HepG2 (cell line): ENCODE data around the gene TLX3. TPM values are rescaled to one million over a fixed set of nuclear protein-coding genes. Genes with fewer than 3 reads are reported as not detected.

Experiments used
- ATAC-seq: fragments of 200-7000 bp; cut with Tn5 transposase; 3 replicates; pipeline ENCODE4 v1.9.1; 2020; ENCODE audit warnings: mild to moderate bottlenecking, moderate library complexity
- BruUV-seq: library from RNA; stranded (reverse); fragments of 400-500 nt; replicated peaks from 2 replicates; lab custom pipeline; 2021; lab: Mats Ljungman, UMichigan
- CTCF ChIA-PET: fragments of 300-600 bp; formaldehyde crosslinking; extraction: SDS; loops from one replicate; lab custom pipeline; 2021; ENCODE audit warnings: low total read pairs, inconsistent platforms, low intra/inter-chr PET ratio; lab: Yijun Ruan, JAX
- POLR2A ChIA-PET: fragments of 350-600 bp; sonication (Branson Sonifier 250); formaldehyde crosslinking; loops from one replicate; lab custom pipeline; 2020; ENCODE audit warnings: antibody characterized with exemption, inconsistent platforms; lab: Yijun Ruan, JAX
- DNase-seq: peaks from one replicate; pipeline ENCODE4 v3.0.0-alpha.2; 2015; ENCODE audit warnings: low spot score
- FAIRE-seq: peaks from 3 replicates; lab custom pipeline; 2011; peaks lifted over from hg19 to GRCh38; lab: Jason Lieb, UNC
- H2AFZ ChIP-seq: one replicate; pipeline ENCODE4 v1.6.1; 2011; ENCODE audit warnings: low read length, inconsistent platforms
- H3K27ac ChIP-seq: fragments of 300-600 bp; 3 replicates; pipeline ENCODE4 v1.8.0; 2011; ENCODE audit warnings: mixed run types, mild to moderate bottlenecking, mixed read lengths, low read length, inconsistent platforms; ENCODE audit not compliant: insufficient read depth; ENCODE audit errors: extremely low read length
- H3K27me3 ChIP-seq, 2 experiments: fragments of 200-600 bp in 1 of 2; 2 replicates in 1 of 2; 3 replicates in 1 of 2; pipeline versions ENCODE4 v1.6.0 to v1.8.0; 2011; ENCODE audit warnings: low read length in 2 of 2, mild to moderate bottlenecking in 2 of 2, moderate library complexity in 2 of 2, inconsistent platforms in 1 of 2; ENCODE audit not compliant: insufficient read depth in 2 of 2, control insufficient read depth in 1 of 2
- H3K36me3 ChIP-seq, 2 experiments: fragments of 200-600 bp in 1 of 2; replicated peaks in 1 of 2; 2 replicates in 1 of 2; 3 replicates in 1 of 2; pipeline versions ENCODE4 v1.5.1 to v1.8.0; 2011; ENCODE audit warnings: low read length in 2 of 2, inconsistent platforms in 1 of 2; ENCODE audit not compliant: insufficient read depth in 2 of 2, control insufficient read depth in 1 of 2
- H3K4me1 ChIP-seq: 2 replicates; pipeline ENCODE4 v1.5.1; 2012; ENCODE audit warnings: low read length, inconsistent platforms; ENCODE audit not compliant: insufficient read depth
- H3K4me2 ChIP-seq: 2 replicates; pipeline ENCODE4 v1.6.0; 2011; ENCODE audit warnings: low read depth, low read length, inconsistent platforms
- H3K4me3 ChIP-seq, 3 experiments: fragments of 200-600 bp in 1 of 3; sonication (generic), shearing (Covaris generic) in 1 of 3; replicated peaks in 1 of 3; 2 replicates each; pipeline ENCODE4 v1.5.1; 2011 to 2016; ENCODE audit warnings: low read length in 3 of 3, inconsistent platforms in 2 of 3, low read depth in 2 of 3, mild to moderate bottlenecking in 2 of 3, control low read depth in 1 of 3, mixed read lengths in 1 of 3; ENCODE audit not compliant: insufficient read depth in 1 of 3
- H3K79me2 ChIP-seq: one replicate; pipeline ENCODE4 v1.6.1; 2011; ENCODE audit warnings: low read length, inconsistent platforms; ENCODE audit not compliant: insufficient read depth
- H3K9ac ChIP-seq: 2 replicates; pipeline ENCODE4 v1.6.0; 2011; ENCODE audit warnings: mild to moderate bottlenecking, low read depth, low read length, inconsistent platforms; ENCODE audit not compliant: insufficient read depth
- H3K9me3 ChIP-seq: 2 replicates; pipeline ENCODE4 v1.5.1; 2012; ENCODE audit warnings: mild to moderate bottlenecking, low read length
- H4K20me1 ChIP-seq: 2 replicates; pipeline ENCODE4 v1.6.0; 2011; ENCODE audit warnings: inconsistent platforms, mild to moderate bottlenecking, low read length, moderate library complexity; ENCODE audit not compliant: insufficient read depth
- NFKBIZ ChIP-seq: IDR thresholded peaks from 2 replicates; pipeline ENCODE4 v1.6.1; 2018; ENCODE audit warnings: missing genetic modification reagents, missing compliant biosample characterization
- RXRB ChIP-seq: IDR thresholded peaks from 2 replicates; pipeline ENCODE4 v1.6.1; 2016; ENCODE audit warnings: borderline replicate concordance, missing genetic modification reagents, missing compliant biosample characterization
- ZNF646 ChIP-seq: sonication (generic); formaldehyde crosslinking; IDR thresholded peaks from 2 replicates; pipeline ENCODE4 v1.9.0; 2021; ENCODE audit warnings: mild to moderate bottlenecking, missing genetic modification reagents
- WGBS: methylation state at CpG from one replicate; pipeline ENCODE4 v1.1.6; 2017; ENCODE audit warnings: low lambda C conversion rate; 5-methylcytosine and 5-hydroxymethylcytosine counted together
- in situ Hi-C: cut with HindIII; loops from 2 replicates; pipeline ENCODE4 v1.10.0; 2017; ENCODE audit warnings: low pct_unique_long_range_greater_than_20kb; ENCODE audit not compliant: extremely low pct_ligation_motif_present
- intact Hi-C: fragments of 100-400 bp; cut with micrococcal nuclease; formaldehyde crosslinking; loops from one replicate; pipeline ENCODE4 v1.10.0; 2022; ENCODE audit not compliant: unreplicated experiment
- polyA plus RNA-seq, 8 experiments: library from polyadenylated mRNA; depleted of rRNA in 3 of 8; stranded (reverse) in 7 of 8; unstranded in 1 of 8; fragments of >200 nt; fragmentation: Illumina TruSeq in 4 of 8; extraction: Trizol in 4 of 8; gene quantifications; 2 replicates each; pipeline versions ENCODE4 v1.2.1 to v1.2.3, GENCODE V29; 2011 to 2016; ENCODE audit warnings: low read depth in 4 of 8, missing spikeins in 1 of 8, mixed read lengths in 1 of 8; ENCODE audit not compliant: insufficient read depth in 1 of 8
- total RNA-seq, 5 experiments: library from RNA; depleted of rRNA; stranded (reverse); fragments of >200 nt; fragmentation: Illumina TruSeq; extraction: Trizol; gene quantifications; 2 replicates each; pipeline ENCODE4 v1.2.3, GENCODE V29; 2016; ENCODE audit warnings: low read depth in 1 of 5
- TF ChIP-seq, protein P1 (sequence below): sonication (generic); formaldehyde crosslinking; IDR thresholded peaks from 2 replicates; pipeline ENCODE4 v1.5.0; 2020; ENCODE audit warnings: mild to moderate bottlenecking, missing genetic modification reagents, borderline replicate concordance
- TF ChIP-seq, protein P2 (sequence below): sonication (generic); formaldehyde crosslinking; IDR thresholded peaks from 2 replicates; pipeline ENCODE4 v1.4.0; 2020; ENCODE audit warnings: missing genetic modification reagents, mild to moderate bottlenecking, borderline replicate concordance

TLX3 gene
- total and polyA plus RNA-seq, 2 of the 13 experiments (the other 11 are each of a cell fraction or from before 2014, with no cell fraction given) = not detected

- no peak for TF ChIP-seq ZNF646 (CRISPR knock-in tag)
- TF ChIP-seq, all 625 proteins: peak for 0
These were observed 2.9 kb upstream of the TLX3 start (continued) for GRCh38 chr5:171306166-171306565.

GRCh38 chr5:171306781-171307591 lies 2.1 kb upstream of the TLX3 start:
- 13% methylated on average over 4 of the region's 10 CpGs for whole genome bisulfite sequencing
- no TSS peak for BruUV-seq
- Histone ChIP-seq H3K36me3 (no peaks in the 10 kb centered on the region), H3K27ac (no peak overlapping the region), H3K79me2 (no peaks in the 10 kb centered on the region), H3K4me2 (no peak overlapping the region), H4K20me1 (no peaks in the 10 kb centered on the region), H3K27me3 (peaks cover 5 to 54% of the 10 kb centered on the region in 2 experiments; a peak in 4 of 5 replicates), H3K9me3 (no peaks in the 10 kb centered on the region), H2AFZ (no peak overlapping the region), H3K4me3 (no peak overlapping the region), H3K4me1 (no peaks in the 10 kb centered on the region), H3K9ac (no peak overlapping the region)
- CTCF ChIA-PET = no interaction called here
- intact Hi-C loops (no loop called here), in situ Hi-C loops (no loop called here)
- DNase-seq (no peak), FAIRE-seq (no peak), ATAC-seq (no peak)
- POLR2A ChIA-PET = no interaction called here
- TF ChIP-seq NFKBIZ (CRISPR knock-in tag) (no peak), RXRB (CRISPR knock-in tag) (no peak)
- TF ChIP-seq, protein P1, sequence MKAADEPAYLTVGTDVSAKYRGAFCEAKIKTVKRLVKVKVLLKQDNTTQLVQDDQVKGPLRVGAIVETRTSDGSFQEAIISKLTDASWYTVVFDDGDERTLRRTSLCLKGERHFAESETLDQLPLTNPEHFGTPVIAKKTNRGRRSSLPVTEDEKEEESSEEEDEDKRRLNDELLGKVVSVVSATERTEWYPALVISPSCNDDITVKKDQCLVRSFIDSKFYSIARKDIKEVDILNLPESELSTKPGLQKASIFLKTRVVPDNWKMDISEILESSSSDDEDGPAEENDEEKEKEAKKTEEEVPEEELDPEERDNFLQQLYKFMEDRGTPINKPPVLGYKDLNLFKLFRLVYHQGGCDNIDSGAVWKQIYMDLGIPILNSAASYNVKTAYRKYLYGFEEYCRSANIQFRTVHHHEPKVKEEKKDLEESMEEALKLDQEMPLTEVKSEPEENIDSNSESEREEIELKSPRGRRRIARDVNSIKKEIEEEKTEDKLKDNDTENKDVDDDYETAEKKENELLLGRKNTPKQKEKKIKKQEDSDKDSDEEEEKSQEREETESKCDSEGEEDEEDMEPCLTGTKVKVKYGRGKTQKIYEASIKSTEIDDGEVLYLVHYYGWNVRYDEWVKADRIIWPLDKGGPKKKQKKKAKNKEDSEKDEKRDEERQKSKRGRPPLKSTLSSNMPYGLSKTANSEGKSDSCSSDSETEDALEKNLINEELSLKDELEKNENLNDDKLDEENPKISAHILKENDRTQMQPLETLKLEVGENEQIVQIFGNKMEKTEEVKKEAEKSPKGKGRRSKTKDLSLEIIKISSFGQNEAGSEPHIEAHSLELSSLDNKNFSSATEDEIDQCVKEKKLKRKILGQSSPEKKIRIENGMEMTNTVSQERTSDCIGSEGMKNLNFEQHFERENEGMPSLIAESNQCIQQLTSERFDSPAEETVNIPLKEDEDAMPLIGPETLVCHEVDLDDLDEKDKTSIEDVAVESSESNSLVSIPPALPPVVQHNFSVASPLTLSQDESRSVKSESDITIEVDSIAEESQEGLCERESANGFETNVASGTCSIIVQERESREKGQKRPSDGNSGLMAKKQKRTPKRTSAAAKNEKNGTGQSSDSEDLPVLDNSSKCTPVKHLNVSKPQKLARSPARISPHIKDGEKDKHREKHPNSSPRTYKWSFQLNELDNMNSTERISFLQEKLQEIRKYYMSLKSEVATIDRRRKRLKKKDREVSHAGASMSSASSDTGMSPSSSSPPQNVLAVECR = no peak
- TF ChIP-seq, protein P2, sequence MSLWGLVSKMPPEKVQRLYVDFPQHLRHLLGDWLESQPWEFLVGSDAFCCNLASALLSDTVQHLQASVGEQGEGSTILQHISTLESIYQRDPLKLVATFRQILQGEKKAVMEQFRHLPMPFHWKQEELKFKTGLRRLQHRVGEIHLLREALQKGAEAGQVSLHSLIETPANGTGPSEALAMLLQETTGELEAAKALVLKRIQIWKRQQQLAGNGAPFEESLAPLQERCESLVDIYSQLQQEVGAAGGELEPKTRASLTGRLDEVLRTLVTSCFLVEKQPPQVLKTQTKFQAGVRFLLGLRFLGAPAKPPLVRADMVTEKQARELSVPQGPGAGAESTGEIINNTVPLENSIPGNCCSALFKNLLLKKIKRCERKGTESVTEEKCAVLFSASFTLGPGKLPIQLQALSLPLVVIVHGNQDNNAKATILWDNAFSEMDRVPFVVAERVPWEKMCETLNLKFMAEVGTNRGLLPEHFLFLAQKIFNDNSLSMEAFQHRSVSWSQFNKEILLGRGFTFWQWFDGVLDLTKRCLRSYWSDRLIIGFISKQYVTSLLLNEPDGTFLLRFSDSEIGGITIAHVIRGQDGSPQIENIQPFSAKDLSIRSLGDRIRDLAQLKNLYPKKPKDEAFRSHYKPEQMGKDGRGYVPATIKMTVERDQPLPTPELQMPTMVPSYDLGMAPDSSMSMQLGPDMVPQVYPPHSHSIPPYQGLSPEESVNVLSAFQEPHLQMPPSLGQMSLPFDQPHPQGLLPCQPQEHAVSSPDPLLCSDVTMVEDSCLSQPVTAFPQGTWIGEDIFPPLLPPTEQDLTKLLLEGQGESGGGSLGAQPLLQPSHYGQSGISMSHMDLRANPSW (CRISPR knock-in tag) = no peak
